GM19467 (cell line): ENCODE measurements around the gene TBC1D7.

ENCODE experiments used
- ATAC-seq: cut with Tn5 transposase; IDR thresholded peaks from one replicate; pipeline ENCODE4 v1.9.1; 2021; ENCODE audit warnings: mild to moderate bottlenecking, moderate library complexity; ENCODE audit not compliant: unreplicated experiment

Gene TBC1D7

GRCh38 chr6:13328076-13328874, at the start of gene TBC1D7:
Gene TBC1D7 (minus strand): TSS chr6:13328537. CDS start chr6:13326898, 1,639 bp downstream.
- ATAC-seq, result peak; percentile 86

GRCh38 chr6:13377054-13377758, 48.9 kb upstream of the TBC1D7 start:
- no peak for ATAC-seq

DNA sequence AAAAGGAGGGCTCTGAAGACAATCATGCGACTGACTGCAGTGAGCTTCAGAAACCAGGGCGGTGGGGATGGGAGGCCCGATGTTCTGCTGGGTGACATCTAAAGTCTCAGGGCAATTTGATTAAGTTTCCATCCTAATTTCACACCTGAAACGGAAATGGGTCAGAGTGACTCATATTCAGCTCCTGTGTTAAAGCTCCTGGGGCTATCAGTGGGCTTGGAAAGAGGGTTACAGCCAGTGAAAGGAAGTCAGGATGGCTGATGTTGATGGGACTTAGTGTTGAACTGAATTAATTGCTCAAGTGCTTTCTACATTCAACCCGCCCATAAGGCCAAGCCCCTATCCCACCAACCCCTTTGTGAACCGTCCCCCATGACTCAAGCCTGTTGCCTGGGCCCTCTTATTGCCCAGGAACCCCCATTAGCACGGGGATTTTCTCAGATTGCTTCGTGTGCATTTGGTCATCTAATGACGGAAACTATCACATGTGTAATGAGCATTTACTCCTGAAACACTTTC, 47.1 kb upstream of the TBC1D7 start:
- peak; percentile 63 for ATAC-seq

DNA sequence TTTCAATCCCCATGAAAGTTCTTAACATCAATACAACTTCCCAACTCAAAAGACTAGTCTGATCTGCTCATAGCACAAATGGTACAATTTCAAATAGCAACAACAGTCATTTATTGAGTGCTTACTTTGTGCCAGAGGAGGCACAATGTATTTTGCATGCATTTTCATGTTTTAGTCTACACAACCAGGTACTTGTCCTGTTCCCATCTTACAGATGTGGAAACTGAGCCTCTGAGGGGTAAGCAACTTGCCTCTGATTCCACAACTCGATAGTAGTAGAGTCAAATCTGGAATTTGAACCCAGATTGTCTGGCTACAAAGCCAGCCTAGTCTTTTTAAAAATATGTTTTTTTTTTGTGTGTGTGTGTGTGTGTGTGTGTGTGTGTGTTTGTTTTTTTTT, 45.6 kb upstream of the TBC1D7 start:
- no peak for ATAC-seq

DNA sequence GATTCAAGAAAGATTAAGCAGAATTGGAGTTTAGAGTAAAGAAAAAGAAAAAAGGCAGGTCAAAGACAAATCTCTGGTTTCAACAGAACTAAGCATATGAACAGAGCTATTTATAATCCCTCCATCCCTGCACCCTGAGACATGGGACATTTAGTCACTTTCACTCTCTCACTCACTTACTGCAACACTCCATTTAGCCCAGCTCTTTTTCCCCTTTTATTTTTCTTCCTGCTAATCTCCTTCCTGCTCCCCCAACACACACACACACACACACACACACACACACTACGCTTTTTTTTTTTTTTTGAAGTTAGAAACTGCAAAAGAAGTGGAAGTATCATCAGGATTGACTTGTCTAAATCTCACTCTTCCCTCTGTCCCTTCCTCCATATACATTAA, 45.1 kb upstream of the TBC1D7 start:
- no peak for ATAC-seq

DNA sequence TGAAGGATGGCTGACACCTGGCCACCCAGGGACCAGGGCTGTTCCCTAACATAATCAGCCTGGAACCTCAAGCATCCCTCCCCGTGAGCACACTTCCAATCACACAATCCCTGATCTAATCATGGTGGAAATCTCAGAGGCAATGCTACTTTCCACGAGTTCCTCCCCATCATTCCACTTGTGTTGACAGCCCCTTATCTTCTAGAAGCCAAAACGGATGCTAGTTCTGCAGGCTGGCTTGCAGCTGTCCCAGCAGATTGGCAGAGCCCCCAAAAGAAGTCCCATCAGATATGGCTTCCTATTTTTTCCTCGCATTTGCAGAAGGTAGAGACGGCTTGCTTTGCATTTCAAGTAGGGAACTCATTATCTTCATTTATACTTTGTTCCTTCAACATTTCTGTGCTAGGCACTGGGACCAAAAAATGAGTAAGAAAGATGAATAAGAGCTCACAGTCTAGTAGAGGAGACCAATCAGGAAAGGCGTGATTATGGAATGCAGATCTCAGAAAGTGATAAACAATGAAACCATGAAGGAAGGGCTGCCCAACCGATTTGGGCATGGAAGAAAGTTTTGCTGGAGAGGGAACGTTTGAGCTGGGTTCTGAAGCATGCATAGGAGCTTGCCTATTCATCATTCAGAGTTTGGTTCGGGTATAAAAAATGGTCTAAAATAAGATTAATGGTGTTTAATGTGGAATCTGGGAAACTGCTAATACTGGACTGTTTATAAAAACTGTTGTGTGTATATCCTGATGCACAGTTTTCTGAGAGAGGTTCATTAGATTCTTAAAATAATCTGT, 44.6 kb upstream of the TBC1D7 start:
- ATAC-seq, result no peak

GRCh38 chr6:13372076-13372475, 43.7 kb upstream of the TBC1D7 start:
- no peak for ATAC-seq

DNA sequence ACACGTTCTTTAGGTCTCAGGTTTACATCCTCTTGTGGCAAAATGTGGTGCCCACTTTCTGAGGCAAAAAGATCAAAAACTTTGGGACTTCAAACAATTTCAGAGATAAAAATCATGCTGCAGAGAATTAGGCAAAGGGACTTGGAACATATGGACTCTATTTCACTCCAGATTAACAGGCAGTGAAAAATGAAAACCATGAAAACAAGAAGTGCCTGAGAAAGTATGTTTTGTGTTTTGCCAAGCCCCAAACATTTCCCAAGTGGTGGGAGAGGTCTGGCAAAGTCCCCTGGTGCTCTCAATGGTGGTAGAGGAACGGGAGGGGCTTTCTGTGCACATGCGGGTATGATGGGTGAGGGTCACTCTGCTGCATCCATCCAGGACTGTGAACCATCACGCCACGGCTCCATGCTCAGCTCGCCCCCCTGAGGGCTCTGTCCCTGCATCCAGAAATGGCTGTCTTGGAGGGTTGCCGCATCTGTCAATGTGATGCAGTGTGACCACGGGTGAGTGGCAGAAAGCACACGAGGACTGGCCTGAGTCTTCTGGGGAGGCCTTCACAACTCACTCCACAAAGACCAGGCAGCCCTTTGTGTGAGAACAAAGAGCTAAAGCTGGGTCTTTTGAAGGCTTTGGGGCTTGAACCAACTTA, 43.2 kb upstream of the TBC1D7 start:
- no peak for ATAC-seq

DNA sequence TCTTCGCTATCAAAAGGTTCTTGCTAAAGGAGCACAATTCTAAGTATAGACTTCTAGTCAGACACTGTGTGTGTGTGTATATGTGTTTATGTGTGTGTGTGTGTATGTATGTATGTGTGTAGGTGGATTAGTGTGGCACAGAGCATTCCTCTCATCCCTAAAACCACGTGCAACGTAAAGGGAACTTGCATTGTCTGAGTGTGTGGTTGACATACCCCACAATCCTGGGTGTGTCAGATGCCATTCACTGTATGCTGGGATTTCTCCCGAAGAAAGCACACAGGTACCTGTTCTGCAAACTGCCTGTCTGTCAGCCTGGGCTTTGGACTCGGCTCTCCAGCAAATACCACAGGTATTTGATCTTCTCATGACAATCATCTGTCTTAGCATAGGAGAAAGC, 42.3 kb upstream of the TBC1D7 start:
- ATAC-seq, result no peak

- no peak for ATAC-seq
Observed at GRCh38 chr6:13369591-13369990, 41.3 kb upstream of the TBC1D7 start.

- no peak for ATAC-seq
Observed at GRCh38 chr6:13368731-13369115, 40.4 kb upstream of the TBC1D7 start.

DNA sequence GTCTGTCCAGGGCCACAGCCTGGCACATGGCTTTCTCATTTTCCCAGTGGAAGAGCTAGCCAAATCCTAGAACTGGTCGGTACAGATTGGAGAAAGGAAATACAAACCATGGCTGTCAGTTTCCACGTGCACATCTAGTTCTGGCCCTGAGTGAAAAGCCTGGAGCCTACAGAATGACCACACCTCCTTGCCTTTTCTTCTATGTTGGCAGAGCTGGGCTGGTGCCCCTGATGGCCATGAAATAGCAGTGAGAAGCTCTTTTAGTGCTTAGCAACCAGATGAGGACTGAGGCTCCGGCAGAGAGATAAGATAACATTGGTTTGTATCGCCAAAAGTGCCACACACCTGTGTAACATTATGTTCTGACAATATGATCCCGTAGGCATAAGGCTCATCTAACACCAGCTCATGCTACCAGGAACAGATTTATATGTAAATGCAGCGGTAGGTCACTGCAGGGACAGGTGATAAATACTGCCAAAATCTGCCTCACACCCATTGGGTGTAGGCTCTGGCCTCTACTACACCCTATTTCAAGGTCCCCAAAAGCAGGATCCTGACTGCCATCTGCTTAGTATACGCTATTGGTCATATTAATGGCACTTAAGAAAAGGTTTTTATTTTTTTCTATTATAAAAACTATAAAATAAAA, 39.9 kb upstream of the TBC1D7 start:
- no peak for ATAC-seq

- ATAC-seq, result no peak
Observed at GRCh38 chr6:13367396-13367795, 39.1 kb upstream of the TBC1D7 start.

- ATAC-seq, result no peak
Observed at GRCh38 chr6:13365320-13365719, 37.0 kb upstream of the TBC1D7 start.

DNA sequence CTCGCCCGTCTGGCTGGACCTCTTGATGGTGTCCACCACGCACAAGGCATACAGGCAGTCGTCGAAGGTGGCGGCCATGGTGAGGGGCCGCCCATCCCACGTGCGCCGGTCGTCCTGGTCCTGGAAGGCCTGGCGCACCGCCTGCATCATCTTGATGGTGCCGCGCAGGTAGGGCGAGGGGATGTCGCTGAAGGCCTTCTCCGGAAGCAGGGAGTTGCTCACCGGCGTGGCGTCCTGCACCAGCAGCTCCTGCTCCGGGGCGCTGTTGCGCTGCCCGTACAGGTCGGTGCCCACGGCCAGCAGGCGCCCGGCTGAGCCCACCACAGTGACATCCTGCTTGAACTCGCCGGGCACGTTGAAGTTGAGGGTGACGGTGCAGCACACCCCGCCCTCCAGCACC, 36.5 kb upstream of the TBC1D7 start:
- no peak for ATAC-seq

GRCh38 chr6:13362412-13362811, 34.1 kb upstream of the TBC1D7 start:
- no peak for ATAC-seq

GRCh38 chr6:13360671-13361540, 32.6 kb upstream of the TBC1D7 start:
- ATAC-seq, result no peak

DNA sequence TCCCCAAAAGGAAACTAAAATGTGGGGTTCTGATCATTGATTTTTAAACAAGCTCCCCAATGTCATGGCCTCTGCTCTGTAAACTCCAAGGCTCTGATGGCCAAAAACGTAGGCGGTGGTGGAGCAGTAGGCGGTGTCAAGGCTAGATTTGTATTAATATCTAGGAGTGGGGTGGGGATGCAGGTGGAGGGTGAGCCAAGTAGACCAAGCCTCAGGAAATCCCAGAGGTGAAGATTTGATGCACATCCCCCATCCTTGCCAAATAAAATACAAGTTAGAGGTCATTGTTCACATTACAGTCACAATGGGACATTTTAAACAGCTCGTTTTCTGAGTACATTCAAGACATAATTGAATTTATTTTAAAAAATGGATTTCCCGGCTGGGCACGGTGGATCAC, 30.9 kb upstream of the TBC1D7 start:
- no peak for ATAC-seq

- ATAC-seq, result no peak
Observed at GRCh38 chr6:13358511-13358910, 30.2 kb upstream of the TBC1D7 start.
